Smooth muscle cell (in vitro differentiated cells): ENCODE results near the gene RFX3. TPM values are rescaled to one million over a fixed set of nuclear protein-coding genes. Genes with fewer than 3 reads are reported as not detected.

Experiments used
- DNase-seq: peaks from one replicate; lab custom pipeline; 2025; ENCODE audit not compliant: unreplicated experiment; lab: John Stamatoyannopoulos, UW
- H2AFZ ChIP-seq: fragments of 200-600 bp; sonication (generic); 2 replicates; pipeline ENCODE4 v1.6.0; 2016; ENCODE audit warnings: antibody characterized with exemption, low read depth, mild to moderate bottlenecking
- H3F3A ChIP-seq: fragments of 200-600 bp; sonication (generic); 2 replicates; pipeline ENCODE4 v1.6.0; 2017; ENCODE audit warnings: antibody characterized with exemption, low read depth
- H3K27ac ChIP-seq: fragments of 200-600 bp; sonication (generic); 2 replicates; pipeline ENCODE4 v1.5.1; 2016; ENCODE audit warnings: low read depth, mild to moderate bottlenecking
- H3K27me3 ChIP-seq: fragments of 200-600 bp; sonication (generic); 2 replicates; pipeline ENCODE4 v1.6.1; 2016; ENCODE audit warnings: low read depth, mild to moderate bottlenecking
- H3K36me3 ChIP-seq: fragments of 200-600 bp; sonication (generic); 2 replicates; pipeline ENCODE4 v1.5.1; 2016; ENCODE audit warnings: low read depth
- H3K4me1 ChIP-seq: fragments of 200-600 bp; sonication (generic); 2 replicates; pipeline ENCODE4 v1.5.1; 2016; ENCODE audit warnings: low read depth
- H3K4me2 ChIP-seq: fragments of 200-600 bp; sonication (generic); 2 replicates; pipeline ENCODE4 v1.6.0; 2016; ENCODE audit warnings: mild to moderate bottlenecking
- H3K4me3 ChIP-seq: fragments of 200-600 bp; sonication (generic); 2 replicates; pipeline ENCODE4 v1.5.1; 2016; ENCODE audit warnings: mild to moderate bottlenecking
- H3K79me2 ChIP-seq: fragments of 200-600 bp; sonication (generic); 2 replicates; pipeline ENCODE4 v1.6.0; 2016; ENCODE audit warnings: low read depth, mild to moderate bottlenecking
- H3K9ac ChIP-seq: fragments of 200-600 bp; sonication (generic); 2 replicates; pipeline ENCODE4 v1.6.0; 2016; ENCODE audit warnings: low read depth
- H3K9me3 ChIP-seq: fragments of 200-600 bp; sonication (generic); replicated peaks from 2 replicates; pipeline ENCODE4 v1.5.1; 2016; ENCODE audit warnings: low read depth
- H4K20me1 ChIP-seq: fragments of 200-600 bp; sonication (generic); 2 replicates; pipeline ENCODE4 v1.6.0; 2016; ENCODE audit warnings: low read depth
- CTCF ChIP-seq: fragments of 200-600 bp; sonication (generic); IDR thresholded peaks from 2 replicates; pipeline ENCODE4 v1.5.1; 2017; ENCODE audit warnings: borderline replicate concordance, mild to moderate bottlenecking, antibody characterized with exemption; ENCODE audit not compliant: insufficient read depth, poor library complexity, severe bottlenecking
- WGBS: methylation state at CpG from one replicate; pipeline ENCODE4 v1.1.7; 2016; ENCODE audit warnings: low lambda C conversion rate; 5-methylcytosine and 5-hydroxymethylcytosine counted together
- polyA plus RNA-seq: library from polyadenylated mRNA; unstranded; fragments of >200 nt; fragmentation: Nextera tagmentation; extraction: Ambion mirVana; gene quantifications from 2 replicates; pipeline ENCODE4 v1.2.1, GENCODE V29; 2016
- total RNA-seq: library from RNA; depleted of rRNA; stranded (reverse); fragments of >200 nt; gene quantifications from 2 replicates; pipeline ENCODE4 v1.2.3, GENCODE V29; 2014

Gene RFX3
- total and polyA plus RNA-seq, 2 experiments from 2014 or later = 4.4 to 14.1 TPM

GRCh38 chr9:3473405-3473804 is 52.4 kb downstream of the RFX3 start:
- peaks cover 7% of the 10 kb centered on the region for H3K36me3 ChIP-seq
- WGBS = 93% methylated on average over 1 of the region's 1 CpG
- no peak for DNase-seq
- no peak for TF ChIP-seq CTCF
- no peak overlapping the region for H3K27ac ChIP-seq
- no peaks in the 10 kb centered on the region for H3K9me3 ChIP-seq
- no peaks in the 10 kb centered on the region for H3K27me3 ChIP-seq
- no peak overlapping the region for H3K4me3 ChIP-seq
- H2AFZ ChIP-seq = no peak overlapping the region
- no peaks in the 10 kb centered on the region for H3F3A ChIP-seq
- H3K79me2 ChIP-seq = peaks cover 14% of the 10 kb centered on the region
- no peak overlapping the region for H3K9ac ChIP-seq
- no peaks in the 10 kb centered on the region for H4K20me1 ChIP-seq
- H3K4me2 ChIP-seq = no peak overlapping the region
- peaks cover 7% of the 10 kb centered on the region for H3K4me1 ChIP-seq

GRCh38 chr9:3471883-3472282 is 53.9 kb downstream of the RFX3 start:
- Histone ChIP-seq H3K4me3 (no peak overlapping the region), H3K9ac (no peak overlapping the region), H3K27ac (no peak overlapping the region), H4K20me1 (no peaks in the 10 kb centered on the region), H3K79me2 (peaks cover 9% of the 10 kb centered on the region), H3K9me3 (no peaks in the 10 kb centered on the region), H3K36me3 (no peaks in the 10 kb centered on the region), H3K4me1 (peaks cover 15% of the 10 kb centered on the region), H2AFZ (no peak overlapping the region), H3F3A (no peaks in the 10 kb centered on the region), H3K4me2 (no peak overlapping the region), H3K27me3 (no peaks in the 10 kb centered on the region)
- WGBS = 51% methylated on average over 3 of the region's 3 CpGs
- no peak for TF ChIP-seq CTCF
- DNase-seq = no peak

GRCh38 chr9:3468421-3469205 is 57.2 kb downstream of the RFX3 start:
- Histone ChIP-seq H3K4me2 (no peak overlapping the region), H3K79me2 (peaks cover 19% of the 10 kb centered on the region), H3K9me3 (no peaks in the 10 kb centered on the region), H3K9ac (no peak overlapping the region), H3K27me3 (no peaks in the 10 kb centered on the region), H3K36me3 (no peaks in the 10 kb centered on the region), H3K4me3 (no peak overlapping the region), H3F3A (no peaks in the 10 kb centered on the region), H2AFZ (no peak overlapping the region), H4K20me1 (no peaks in the 10 kb centered on the region), H3K4me1 (peaks cover 14% of the 10 kb centered on the region), H3K27ac (no peak overlapping the region)
- TF ChIP-seq CTCF = no peak
- no peak for DNase-seq
- whole genome bisulfite sequencing = 89% methylated on average over 4 of the region's 4 CpGs
